NCI-H1694 (cell line): ENCODE measurements around the gene ZMYND19.
"Not testable (repeated sequence)": the region's sequence is repeated elsewhere in the genome, so short reads cannot be mapped to it uniquely, and the experiment has no call there.

Experiments
- DNase-seq: peaks from one replicate; lab custom pipeline; 2025; lab: John Stamatoyannopoulos, UW

Gene ZMYND19

DNA sequence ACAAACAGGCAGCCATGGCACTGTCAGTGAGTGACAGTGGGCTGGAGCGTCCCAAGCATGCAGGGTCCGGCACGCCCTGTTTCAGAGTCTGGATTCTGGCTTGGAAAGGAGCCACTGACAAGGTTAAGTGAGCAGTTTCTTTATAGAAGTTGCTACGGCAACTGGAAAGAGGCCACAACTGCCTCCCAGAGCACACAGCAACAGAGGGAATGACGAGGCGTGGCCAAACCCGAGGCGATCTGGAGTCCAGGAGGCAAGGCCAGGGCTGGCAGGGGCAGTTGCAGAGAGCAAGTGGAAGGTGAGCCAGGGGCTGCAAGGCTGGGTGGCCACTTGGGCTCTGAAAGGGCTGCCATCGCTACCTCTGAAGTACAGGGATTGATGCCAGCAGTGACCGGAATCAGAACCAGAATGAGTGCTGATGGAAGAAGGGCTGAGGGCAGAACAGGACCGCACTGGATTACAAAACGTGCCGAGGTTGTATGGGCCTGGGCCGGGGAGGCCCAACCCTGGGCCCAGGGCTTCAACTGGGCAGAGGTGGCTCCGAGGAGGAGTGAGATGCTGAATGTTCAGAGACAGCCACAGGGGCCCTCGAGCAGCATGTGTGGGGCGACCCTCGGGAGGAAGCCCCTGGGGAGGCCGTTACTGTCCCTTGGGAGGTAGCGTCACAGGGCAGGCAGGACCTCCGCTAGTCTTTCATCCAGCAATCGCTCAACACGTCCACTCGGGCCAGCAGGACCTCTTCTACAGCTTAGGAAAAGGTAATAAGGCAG lies 34.1 kb downstream of the ZMYND19 start:
- no peak for DNase-seq

DNA sequence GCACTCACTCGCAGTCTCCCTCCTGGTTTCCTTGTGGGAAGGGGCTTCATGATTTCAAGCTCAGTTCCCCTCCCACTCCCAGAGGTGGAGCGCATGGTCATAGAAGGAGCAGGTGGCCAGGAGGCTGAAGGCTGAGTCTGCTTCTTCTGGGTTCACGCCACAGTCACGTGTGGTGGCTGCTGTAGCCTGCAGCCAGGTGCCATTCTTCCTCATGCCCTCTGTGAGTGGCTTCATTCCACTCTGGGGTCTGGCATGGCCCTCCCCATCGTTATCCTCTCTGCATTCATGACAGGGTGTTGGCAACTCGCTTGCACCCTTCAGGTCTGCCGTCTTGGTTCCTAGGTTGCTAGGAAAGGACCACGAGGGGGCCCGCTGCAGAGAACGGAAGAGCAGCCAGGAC lies 35.1 kb downstream of the ZMYND19 start:
- no peak for DNase-seq

DNA sequence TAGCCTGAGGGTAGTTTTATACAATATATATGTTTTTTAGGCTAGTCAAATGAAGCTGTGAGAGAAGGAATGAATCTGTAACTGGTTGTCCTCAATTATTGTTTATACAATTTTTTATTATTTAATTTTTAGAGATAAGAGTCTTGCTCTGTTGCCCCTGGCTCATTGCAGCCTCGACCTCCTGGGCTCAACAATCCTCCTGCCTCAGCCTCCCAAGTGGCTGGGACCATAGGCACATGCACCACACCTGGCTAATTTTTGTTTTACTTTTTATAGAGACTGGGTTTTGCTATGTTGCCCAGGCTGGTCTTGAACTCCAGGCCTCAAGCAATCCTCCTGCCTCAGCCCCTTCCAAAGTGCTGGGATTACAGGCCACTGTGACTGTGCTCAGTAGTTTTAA lies 36.0 kb downstream of the ZMYND19 start:
- DNase-seq, result no peak

DNA sequence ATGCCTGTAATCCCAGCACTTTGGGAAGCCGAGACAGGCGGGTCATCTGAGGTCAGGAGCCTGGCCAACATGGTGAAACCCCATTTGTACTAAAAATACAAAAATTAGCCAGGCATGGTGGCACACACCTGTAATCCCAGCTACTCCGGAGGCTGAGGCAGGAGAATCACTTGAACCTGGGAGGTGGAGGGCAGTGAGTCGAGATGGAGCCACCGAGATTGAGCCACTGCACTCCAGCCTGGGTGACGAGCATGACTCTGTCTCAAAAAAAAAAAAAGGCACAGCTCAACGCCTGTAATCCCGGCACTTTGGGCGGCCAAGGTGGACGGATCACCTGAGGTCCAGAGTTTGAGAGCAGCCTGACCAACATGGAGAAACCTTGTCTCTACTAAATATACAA lies 36.7 kb downstream of the ZMYND19 start:
- DNase-seq, result not testable (repeated sequence)

DNA sequence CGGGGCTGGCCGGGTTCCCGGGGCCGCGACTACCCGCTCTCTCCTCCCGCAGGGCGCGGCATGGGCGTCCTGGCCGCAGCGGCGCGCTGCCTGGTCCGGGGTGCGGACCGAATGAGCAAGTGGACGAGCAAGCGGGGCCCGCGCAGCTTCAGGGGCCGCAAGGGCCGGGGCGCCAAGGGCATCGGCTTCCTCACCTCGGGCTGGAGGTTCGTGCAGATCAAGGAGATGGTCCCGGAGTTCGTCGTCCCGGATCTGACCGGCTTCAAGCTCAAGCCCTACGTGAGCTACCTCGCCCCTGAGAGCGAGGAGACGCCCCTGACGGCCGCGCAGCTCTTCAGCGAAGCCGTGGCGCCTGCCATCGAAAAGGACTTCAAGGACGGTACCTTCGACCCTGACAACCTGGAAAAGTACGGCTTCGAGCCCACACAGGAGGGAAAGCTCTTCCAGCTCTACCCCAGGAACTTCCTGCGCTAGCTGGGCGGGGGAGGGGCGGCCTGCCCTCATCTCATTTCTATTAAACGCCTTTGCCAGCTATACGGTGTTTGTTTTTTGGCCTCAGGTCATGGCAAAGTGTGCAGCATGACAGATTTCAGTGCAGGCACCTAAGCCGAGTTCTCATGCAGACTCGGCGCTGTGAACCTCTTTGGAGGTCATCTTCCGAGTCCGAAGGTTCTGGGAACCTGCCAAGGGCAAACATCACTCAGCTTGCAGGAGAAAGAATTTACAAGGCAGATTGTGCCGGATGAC lies 38.1 kb downstream of the ZMYND19 start:
- DNase-seq, result no peak

DNA sequence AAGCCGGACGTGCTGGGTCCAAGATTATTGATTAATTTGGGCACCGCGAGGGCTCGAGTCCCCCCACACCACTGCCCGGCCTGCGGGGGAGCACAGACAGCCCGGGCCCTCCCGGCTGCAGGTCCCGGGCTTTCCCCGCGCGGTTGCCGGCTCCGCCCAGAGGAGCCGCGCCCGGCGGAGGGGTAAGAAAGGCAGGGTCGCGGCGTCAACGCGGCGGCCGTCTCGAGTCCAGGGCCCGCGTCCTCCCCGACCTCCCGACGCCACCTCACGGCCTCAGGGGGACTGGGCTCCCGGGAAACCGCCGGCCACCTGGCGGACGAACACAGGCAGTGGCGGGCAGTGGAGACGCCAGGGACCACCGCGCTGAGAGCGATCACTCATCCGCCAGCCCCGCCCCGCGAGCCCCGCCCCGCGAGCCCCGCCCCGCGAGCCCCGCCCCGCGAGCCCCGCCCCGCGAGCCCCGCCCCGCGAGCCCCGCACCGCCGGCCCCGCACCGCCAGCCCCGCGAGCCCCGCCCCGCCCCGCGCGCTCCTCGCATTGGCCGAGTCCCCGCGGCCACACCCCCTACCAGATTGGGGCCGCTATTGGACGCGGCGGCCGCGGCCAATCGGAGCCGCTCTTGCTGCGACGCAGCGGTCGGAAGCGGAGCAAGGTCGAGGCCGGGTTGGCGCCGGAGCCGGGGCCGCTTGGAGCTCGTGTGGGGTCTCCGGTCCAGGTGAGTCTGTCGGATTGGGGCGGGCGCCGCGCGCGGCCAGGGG lies 38.9 kb downstream of the ZMYND19 start, which contains the start of gene MRPL41:
TSS of gene MRPL41 (plus strand) at position 616 of the 758 bp plus-strand sequence. CDS start 203 bp downstream, outside the sequence.
- DNase-seq, result peak; percentile 13

DNA sequence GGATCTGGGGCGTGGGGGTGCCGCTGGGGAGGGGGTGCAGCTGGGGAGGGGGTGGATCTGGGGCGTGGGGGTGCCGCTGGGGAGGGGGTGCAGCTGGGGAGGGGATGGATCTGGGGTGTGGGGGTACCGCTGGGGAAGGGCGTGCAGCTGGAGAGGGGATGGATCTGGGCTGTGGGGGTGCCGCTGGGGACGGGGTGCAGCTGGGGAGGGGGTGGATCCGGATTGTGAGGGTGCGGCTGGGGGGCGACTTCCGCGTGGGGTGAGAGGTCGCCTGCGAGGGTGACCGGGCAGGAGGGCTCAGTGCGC lies 39.4 kb downstream of the ZMYND19 start:
- not testable (repeated sequence) for DNase-seq

DNA sequence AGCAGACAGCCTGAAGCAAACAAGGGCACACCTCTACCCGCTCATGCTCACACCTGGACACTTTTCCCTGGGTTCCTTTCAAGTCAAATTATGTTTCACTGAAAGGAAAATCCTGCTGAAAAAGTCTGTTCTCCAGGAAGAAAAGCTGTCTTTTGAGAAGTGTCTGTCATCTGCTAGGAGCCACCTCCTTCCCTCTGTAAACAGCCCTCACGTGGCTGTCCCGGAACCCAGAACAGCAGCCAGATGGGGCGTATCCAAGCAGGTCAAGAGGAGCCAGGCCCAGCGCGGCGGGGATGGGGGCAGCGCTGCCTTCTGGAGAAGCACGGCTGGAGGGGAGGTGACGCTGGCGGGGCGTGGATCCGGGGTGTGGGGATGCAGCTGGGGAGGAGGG lies 40.1 kb downstream of the ZMYND19 start, which contains the start of gene PNPLA7:
TSS of gene PNPLA7 (minus strand) at position 172 of the 391 bp plus-strand sequence. CDS start 205 bp downstream, outside the sequence.
- peak; percentile 65 for DNase-seq

DNA sequence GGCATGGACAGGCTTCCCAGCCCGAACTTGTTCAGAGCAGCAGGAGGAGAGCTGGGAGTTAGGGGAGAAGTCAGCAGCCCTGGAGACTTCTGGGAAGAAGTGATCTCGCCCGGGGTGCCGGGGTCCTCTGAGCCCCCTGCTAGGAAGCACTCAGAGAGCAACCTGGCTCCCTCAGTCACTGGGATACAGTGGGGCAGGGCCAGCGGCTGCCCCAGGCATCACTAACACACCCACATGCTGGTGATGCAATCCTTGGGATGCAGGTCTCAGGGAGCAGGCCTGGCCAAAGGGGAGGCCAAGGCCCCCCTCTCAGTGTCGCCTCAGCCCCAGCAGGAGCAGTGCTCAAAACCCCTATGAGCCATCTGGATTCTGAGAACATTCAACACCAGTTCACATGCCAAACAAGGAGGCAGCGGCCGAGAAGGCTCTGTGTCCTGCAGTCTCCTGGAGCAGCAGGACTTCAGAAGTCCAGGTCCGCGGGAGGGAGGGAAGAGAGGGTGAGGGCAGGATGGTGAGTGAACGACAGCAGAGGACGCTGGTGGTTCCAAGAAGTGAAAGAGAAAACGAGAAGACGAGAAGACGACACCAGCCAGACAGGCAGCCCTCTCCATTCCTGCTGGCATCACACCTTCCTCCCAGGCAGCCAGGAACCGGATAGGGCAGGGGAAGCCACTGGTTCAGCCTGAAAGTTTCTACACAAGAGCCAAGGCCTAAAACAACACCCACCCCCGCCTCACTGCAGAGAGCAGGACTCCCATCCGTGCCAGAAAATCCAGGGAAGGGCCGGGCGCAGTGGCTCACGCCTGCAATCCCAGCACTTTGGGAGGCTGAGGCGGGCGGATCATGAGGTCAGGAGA lies 42.4 kb downstream of the ZMYND19 start:
- DNase-seq, result no peak

DNA sequence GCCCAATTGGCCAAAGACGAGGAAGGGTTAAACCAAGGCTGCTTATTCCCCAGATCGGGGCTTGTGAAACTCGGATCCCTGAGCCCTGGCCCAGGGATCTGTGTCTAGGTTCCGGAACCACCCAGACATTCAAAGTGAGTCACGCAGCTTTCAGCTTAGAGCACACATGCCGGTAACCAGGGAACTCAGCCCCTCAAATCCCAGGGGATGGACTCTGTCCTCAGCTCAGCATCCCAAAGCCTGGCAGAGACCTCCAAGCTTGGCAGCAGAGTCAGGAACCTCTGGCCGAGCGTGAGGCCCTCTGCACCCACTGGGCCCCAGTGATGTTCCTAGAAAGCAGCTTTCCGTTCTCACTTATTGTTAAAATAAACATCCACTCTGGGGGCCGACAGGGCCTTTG lies 45.2 kb downstream of the ZMYND19 start:
- no peak for DNase-seq

DNA sequence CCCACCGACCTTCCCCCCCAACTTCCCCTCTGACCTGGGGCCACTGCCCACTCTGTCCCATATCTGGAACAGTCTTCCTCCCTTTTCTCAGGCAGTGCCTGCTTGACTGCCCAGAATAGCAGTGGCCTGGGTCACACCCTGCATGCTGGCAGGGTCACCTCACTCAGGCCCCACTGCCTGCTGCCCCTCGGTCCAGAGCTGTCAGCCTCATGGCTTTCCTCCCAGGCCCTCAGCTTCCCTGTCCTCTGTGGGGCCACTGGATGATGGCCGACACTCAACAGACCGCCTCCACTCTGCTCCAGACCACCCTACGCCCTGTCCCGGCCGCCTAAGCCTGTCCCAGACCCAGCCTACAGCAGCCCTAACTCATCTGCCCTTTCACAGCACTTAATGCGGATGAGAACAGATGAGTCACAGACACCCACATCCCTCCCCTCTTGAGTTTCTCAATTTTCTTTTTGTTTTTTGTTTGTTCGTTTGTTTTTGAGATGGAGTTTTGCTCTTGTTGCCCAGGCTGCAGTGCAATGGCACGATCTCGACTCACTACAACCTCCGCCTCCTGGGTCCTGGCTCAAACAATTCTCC lies 46.0 kb downstream of the ZMYND19 start:
- DNase-seq, result no peak

DNA sequence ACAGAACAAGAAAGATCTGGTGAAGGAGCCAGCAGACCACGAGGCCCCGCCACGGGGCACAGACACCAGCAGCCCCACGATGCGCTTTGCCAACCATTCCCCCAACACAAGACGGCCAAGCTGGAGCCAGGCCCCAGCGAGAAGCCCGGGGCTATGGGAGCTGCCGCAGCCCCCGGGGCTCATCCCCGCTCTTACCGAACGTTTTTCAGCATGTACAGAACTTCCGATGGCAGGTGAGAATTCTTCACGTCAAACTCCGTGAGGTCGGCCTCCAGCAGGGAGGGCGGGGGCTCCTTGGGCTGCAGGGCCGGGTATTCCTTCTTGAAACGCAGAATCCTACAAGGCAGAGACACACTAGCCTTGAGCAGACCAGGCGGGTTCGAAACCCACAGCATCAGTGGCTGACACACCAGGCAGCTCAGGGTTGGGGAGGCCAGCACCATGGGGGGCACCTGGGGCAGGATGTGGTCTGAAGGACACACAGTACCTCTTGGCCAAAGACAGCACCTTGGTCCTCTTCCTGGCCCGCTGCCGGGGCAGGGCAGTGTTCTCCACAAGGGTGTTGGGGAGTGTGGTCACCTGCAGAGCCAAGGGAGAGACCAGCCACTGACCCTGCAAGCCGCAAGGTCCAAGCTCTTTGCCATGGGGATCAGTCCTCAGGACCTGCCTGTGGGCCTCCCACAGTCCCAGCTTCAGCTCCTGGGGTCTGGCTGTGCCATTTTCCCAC lies 46.9 kb downstream of the ZMYND19 start:
- DNase-seq, result no peak

DNA sequence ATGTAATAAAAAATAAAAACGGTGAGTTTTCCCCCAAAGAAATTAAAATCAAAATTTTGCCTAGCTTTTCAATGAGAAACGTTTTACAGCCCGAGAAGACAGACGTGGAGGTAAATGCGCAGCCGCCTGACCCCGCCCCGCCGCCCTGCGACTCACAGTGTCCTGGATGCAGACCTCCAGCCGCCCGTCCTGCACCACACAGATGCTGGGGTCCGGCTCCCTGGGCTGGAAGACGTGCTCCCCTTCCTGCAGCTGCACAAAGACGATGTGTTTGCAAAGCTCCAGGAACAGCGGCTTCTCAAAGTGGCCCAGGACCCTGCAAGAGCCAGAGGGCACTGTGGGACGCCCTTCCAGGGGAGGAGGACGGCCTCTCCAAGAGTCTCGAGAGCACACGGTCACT lies 47.8 kb downstream of the ZMYND19 start:
- no peak for DNase-seq

DNA sequence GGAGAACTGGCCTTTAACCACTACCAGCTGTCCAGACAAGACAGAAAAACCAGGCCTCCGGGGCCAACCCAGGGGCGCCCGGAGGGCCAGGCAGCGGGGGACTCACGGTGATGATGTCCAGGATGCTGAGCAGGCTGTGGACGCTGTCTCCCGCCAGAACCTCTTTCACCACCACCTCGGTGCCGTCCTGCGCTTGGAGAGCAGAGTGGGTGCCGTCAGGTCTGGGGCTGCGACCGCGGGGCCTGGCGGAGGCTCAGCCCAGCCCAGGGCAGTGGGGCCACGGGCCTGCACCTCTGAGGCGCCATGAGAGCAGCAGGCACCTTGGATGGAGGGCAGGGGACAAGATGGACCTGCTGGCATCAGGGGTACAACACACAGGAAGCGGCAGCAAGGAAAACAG lies 49.8 kb downstream of the ZMYND19 start:
- DNase-seq, result no peak

DNA sequence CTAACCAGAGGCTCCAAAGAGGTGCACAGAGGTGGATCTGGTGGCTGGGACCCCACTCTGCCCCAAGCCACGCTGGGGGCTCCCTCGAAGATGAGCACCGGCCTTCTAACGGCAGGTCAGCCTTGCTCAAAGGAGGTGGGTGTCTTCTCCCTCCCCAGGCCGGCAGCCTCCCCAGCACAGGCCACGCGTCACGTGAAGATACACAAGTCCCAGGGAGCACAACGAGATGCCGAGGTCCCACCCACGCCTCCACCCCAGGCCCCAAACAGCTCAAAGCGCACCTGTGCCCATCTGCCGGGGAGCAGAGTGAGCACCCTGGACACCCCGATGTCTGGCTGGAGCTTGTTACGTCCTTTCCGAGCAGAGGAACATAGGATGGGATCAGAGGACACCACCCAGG lies 52.3 kb downstream of the ZMYND19 start:
- no peak for DNase-seq

DNA sequence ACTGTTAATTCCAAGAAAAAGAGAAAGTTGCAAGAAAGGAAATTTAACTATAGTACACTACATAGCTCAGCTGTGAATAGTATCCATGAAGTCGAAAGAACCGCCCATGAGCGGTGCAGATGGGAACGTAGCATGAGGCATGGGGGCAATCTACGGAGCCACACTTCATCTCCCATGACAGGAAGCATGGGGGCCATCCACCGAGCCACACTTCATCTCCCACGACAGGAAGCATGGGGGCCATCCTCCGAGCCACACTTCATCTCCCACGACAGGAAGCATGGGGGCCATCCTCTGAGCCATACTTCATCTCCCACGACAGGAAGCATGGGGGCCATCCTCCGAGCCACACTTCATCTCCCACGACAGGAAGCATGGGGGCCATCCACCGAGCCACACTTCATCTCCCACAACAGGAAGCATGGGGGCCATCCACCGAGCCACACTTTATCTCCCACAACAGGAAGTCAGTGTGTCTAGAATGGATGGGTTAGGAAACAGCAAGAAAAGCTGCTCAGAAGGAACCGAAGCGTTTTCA lies 53.6 kb downstream of the ZMYND19 start:
- DNase-seq, result not testable (repeated sequence)

DNA sequence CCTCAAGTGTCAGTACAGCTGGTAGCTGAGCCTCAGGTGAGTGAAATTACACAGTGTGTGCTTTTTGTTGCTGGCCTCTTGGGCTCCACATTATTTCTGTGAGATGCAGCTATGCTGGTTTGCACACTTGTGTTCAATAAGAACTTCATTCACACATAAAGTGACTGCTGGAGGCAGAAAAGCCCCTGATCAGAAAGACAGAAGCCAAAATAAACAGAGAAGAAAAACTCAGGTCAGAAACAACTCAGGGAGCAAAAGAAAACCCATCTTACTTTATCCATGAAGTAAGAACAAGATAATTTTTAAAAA lies 55.2 kb downstream of the ZMYND19 start:
- no peak for DNase-seq

DNA sequence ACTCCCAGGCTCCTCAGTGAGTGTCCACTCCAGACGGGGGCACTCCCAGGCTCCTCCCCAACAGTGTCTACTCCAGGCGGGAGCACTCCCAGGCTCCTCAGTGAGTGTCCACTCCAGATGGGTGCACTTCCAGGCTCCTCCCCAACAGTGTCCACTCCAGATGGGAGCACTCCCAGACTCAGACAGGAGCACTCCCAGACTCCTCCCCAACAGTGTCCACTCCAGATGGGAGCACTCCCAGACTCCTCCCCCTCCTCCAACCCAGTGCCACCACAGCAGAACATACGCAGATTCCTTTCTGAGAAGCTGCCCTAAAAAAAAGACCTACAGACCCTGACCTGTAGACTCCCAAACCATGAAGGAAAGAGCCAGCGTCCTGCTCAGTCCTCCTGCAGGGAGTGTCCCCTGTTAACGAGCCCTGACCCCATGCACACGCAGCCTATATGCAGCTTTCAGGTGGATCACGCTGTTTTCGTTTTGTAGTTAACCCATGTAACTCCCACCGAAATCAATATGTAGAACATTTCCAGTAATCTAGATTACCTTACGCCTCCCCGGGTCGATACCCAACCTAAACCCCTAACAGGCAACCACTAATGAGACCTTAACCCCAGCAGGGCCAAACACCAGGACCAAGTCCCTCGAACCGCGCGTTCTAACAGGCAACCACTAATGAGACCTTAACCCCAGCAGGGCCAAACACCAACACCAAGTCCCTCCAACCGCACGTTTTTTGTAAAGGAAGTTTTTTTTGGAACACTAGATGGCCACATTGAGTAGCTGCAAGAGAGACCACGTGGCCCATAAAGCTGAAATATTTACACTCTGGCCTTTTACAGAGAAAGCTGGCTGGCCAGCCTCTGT lies 55.8 kb downstream of the ZMYND19 start:
- DNase-seq, result no peak

DNA sequence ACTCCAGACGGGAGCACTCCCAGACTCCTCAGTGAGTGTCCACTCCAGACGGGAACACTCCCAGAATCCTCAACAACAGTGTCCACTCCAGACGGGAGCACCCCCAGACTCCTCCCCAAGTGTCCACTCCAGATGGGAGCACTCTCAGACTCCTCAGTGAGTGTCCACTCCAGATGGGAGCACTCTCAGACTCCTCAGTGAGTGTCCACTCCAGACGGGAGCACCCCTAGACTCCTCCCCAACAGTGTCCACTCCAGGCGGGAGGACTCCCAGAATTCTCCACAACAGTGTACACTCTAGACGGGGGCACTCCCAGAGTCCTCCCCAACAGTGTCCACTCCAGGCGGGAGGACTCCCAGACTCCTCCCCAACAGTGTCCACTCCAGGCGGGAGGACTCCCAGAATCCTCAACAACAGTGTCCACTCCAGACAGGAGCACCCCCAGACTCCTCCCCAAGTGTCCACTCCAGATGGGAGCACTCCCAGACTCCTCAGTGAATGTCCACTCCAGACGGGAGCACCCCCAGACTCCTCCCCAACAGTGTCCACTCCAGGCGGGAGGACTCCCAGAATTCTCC lies 57.3 kb downstream of the ZMYND19 start:
- not testable (repeated sequence) for DNase-seq
